T-helper 2 cell treated with Interferon-gamma antibody and Interleukin-4, amounts not matched to agents 5 μg/mL and 100 μg/mL, for 36 hours (primary cell): ENCODE measurements around the gene ERVH48-1.
"Not testable (repeated sequence)": the region's sequence is repeated elsewhere in the genome, so short reads cannot be mapped to it uniquely, and the experiment has no call there.

Experiments used
- DNase-seq: peaks from one replicate; pipeline ENCODE4 v3.0.0; 2021; ENCODE audit warnings: low spot score
- H3K27ac Mint-ChIP-seq: one replicate; pipeline ENCODE4 v1.8.0; 2021; ENCODE audit warnings: mild to moderate bottlenecking, mixed read lengths
- H3K27me3 Mint-ChIP-seq: one replicate; pipeline ENCODE4 v1.8.0; 2021; ENCODE audit warnings: low read depth, mixed read lengths
- H3K36me3 Mint-ChIP-seq: one replicate; pipeline ENCODE4 v1.8.0; 2021; ENCODE audit warnings: low read depth, mixed read lengths
- H3K4me1 Mint-ChIP-seq: one replicate; pipeline ENCODE4 v1.8.0; 2021; ENCODE audit warnings: low read depth, mixed read lengths
- H3K4me3 Mint-ChIP-seq: one replicate; pipeline ENCODE4 v1.8.0; 2022; ENCODE audit warnings: mild to moderate bottlenecking, moderate library complexity, mixed read lengths
- H3K9me3 Mint-ChIP-seq: one replicate; pipeline ENCODE4 v1.8.0; 2021; ENCODE audit warnings: mixed read lengths

ERVH48-1 gene

GRCh38 chr21:42905195-42905594, 20.2 kb downstream of the ERVH48-1 start:
- no peaks in the 10 kb centered on the region for H3K9me3 Mint-ChIP-seq
- H3K4me1 Mint-ChIP-seq = no peaks in the 10 kb centered on the region
- no peak overlapping the region for H3K4me3 Mint-ChIP-seq
- H3K27ac Mint-ChIP-seq = no peak overlapping the region
- no peaks in the 10 kb centered on the region for H3K27me3 Mint-ChIP-seq
- peaks cover 35% of the 10 kb centered on the region for H3K36me3 Mint-ChIP-seq
- no peak for DNase-seq

- no peaks in the 10 kb centered on the region for H3K9me3 Mint-ChIP-seq
- no peaks in the 10 kb centered on the region for H3K27me3 Mint-ChIP-seq
- H3K4me3 Mint-ChIP-seq = no peak overlapping the region
- no peak overlapping the region for H3K27ac Mint-ChIP-seq
- H3K4me1 Mint-ChIP-seq = no peaks in the 10 kb centered on the region
- no peak for DNase-seq
- H3K36me3 Mint-ChIP-seq = peaks cover 31% of the 10 kb centered on the region
These were observed 21.6 kb downstream of the ERVH48-1 start for GRCh38 chr21:42903817-42904216.

GRCh38 chr21:42900446-42900845, 25.0 kb downstream of the ERVH48-1 start:
- Mint-ChIP-seq H3K27ac (no peak overlapping the region), H3K36me3 (peaks cover 36% of the 10 kb centered on the region), H3K27me3 (no peaks in the 10 kb centered on the region), H3K9me3 (no peaks in the 10 kb centered on the region), H3K4me1 (no peaks in the 10 kb centered on the region), H3K4me3 (no peak overlapping the region)
- DNase-seq = no peak

DNA sequence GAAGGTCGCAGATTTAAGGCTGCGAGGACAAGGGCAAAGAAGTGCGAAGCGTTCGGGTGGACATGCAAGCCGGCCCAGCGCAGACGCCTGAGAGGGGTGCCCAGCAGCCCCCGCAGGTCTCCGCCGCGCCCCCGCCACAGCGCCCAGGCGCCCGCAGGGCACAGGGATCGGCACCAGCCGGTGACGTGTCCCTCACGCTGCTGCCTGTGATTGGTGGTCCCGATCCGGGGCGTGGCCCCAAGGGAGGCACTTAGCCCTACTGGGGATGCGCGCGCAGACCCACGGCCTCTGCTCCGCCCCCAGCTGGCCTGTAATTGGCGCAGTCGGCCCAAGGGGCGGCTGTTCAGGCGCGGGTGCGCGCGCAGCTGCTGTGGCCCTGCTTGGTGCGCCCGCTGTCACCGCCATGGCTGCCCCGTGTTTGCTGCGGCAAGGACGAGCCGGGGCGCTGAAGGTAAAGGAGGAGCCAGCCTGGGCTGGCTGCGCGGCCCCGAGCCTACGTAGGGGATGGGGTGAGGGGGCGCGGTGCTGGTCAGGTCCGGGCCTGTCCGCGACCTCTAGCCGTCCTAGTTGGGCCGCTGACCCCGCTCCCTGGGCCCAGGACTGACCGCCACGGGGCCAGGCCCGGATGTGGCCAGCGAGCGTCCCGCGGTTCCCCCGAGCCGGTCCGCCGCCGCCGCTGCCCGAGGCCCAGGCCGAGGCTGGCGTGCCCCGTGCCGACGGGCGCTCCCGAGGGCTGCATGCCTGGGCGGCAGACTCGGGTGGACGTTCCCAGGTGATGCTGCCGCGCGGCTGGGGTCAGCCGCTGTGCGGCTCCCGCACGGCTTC, 32.3 kb downstream of the ERVH48-1 start, which contains the start of gene NDUFV3:
Gene NDUFV3, plus strand, starts transcription at position 379 of the 825 bp plus-strand sequence. Its CDS starts 25 bp downstream, at position 404.
- H3K27me3 Mint-ChIP-seq = no peaks in the 10 kb centered on the region
- peaks cover 12% of the 10 kb centered on the region for H3K36me3 Mint-ChIP-seq
- peak; percentile 99 for DNase-seq
- H3K4me1 Mint-ChIP-seq = peaks cover 9% of the 10 kb centered on the region
- H3K4me3 Mint-ChIP-seq = peak within 1 kb of the TSS; percentile 90
- H3K9me3 Mint-ChIP-seq = no peaks in the 10 kb centered on the region
- H3K27ac Mint-ChIP-seq = peak within 1 kb of the TSS; percentile 93

GRCh38 chr21:42892582-42892930, 32.9 kb downstream of the ERVH48-1 start:
- Mint-ChIP-seq H3K27me3 (no peaks in the 10 kb centered on the region), H3K27ac (peak overlapping the region; percentile 93), H3K4me3 (peak overlapping the region; percentile 90), H3K9me3 (no peaks in the 10 kb centered on the region), H3K36me3 (peaks cover 9% of the 10 kb centered on the region), H3K4me1 (peaks cover 9% of the 10 kb centered on the region)
- DNase-seq = no peak

GRCh38 chr21:42887326-42887725, 38.1 kb downstream of the ERVH48-1 start:
- no peaks in the 10 kb centered on the region for H3K36me3 Mint-ChIP-seq
- peaks cover 2% of the 10 kb centered on the region for H3K4me1 Mint-ChIP-seq

DNA sequence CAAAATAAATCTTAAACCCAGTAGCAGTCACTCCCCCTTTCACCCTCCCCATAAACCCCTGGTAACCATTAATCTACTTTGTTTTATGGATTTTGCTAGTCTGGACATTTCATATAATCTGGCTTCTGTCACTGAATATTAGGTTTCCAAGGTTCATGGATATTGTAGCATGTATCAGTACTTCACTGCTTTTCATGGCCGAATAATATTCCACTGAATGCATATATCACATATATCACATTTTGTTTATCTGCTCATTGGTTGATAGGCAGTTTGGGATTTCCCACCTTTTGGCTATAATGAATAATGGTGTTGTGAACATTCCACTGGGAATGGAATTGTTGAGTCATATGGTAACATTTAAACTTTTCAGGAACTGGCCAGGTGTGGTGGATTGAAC, 41.5 kb downstream of the ERVH48-1 start:
- Mint-ChIP-seq H3K9me3 (no peaks in the 10 kb centered on the region), H3K27me3 (peaks cover 3% of the 10 kb centered on the region), H3K27ac (no peak overlapping the region), H3K36me3 (peaks cover 2% of the 10 kb centered on the region), H3K4me3 (no peak overlapping the region), H3K4me1 (peaks cover 17% of the 10 kb centered on the region)
- no peak for DNase-seq

More at GRCh38 chr21:42887326-42887725, 38.1 kb downstream of the ERVH48-1 start:
- no peak overlapping the region for H3K4me3 Mint-ChIP-seq
- no peak for DNase-seq
- no peaks in the 10 kb centered on the region for H3K9me3 Mint-ChIP-seq
- H3K27me3 Mint-ChIP-seq = no peaks in the 10 kb centered on the region
- H3K27ac Mint-ChIP-seq = no peak overlapping the region

GRCh38 chr21:42880352-42880751, 45.1 kb downstream of the ERVH48-1 start:
- peaks cover 18% of the 10 kb centered on the region for H3K36me3 Mint-ChIP-seq

DNA sequence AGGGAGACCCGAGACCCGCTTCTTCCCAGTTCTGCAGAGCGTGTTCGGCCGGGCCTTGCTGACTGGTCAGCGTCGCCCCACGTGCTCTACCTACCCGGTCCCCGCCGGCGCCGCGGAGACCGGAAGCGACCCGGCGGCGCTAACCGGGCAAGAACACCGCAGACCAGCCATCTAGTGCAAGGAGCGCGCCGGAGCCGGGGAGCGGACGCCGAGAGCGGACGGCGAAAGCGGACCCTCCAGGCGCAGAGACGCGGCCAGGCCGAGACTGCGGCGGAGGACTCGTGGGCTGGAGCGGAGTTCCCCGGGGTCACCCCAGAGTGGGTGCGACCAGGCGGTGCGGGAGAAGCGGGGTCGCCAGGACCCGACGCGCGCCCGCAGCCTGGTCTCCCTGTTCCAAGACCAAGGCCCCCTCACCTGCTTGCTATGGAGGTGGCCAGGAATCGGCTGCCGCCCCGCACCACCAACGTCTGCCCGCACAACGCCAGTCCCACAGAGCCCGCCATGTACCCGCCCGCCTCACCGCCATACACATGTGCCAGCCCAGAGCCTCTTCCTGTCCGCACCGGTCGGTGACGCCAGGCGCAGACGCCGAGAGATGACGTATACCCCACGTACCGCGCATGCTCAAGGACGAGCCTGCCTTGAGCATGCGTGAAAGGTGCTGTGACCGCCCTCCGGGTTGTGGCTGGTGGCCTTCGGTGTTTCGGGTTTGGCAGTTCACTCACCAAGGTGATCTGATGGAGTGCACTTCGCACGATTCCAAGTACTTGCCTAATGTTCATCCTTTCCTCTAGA, 46.2 kb downstream of the ERVH48-1 start, which contains the start of gene WDR4:
Gene WDR4, minus strand, starts transcription at position 547 of the 795 bp plus-strand sequence. Its CDS starts 44 bp downstream, at position 503.
- Mint-ChIP-seq H3K4me3 (peak within 1 kb of the TSS; percentile 96), H3K36me3 (peaks cover 27% of the 10 kb centered on the region), H3K27ac (peak within 1 kb of the TSS; percentile 97), H3K9me3 (no peaks in the 10 kb centered on the region), H3K4me1 (peaks cover 20% of the 10 kb centered on the region), H3K27me3 (peaks cover 3% of the 10 kb centered on the region)
- DNase-seq = peak; percentile 99

More at GRCh38 chr21:42880352-42880751, 45.1 kb downstream of the ERVH48-1 start:
- Mint-ChIP-seq H3K27ac (peak overlapping the region; percentile 97), H3K27me3 (peaks cover 3% of the 10 kb centered on the region), H3K9me3 (no peaks in the 10 kb centered on the region), H3K4me3 (peak overlapping the region; percentile 96), H3K4me1 (peaks cover 20% of the 10 kb centered on the region)
- DNase-seq = no peak

GRCh38 chr21:42878678-42878992, 46.8 kb downstream of the ERVH48-1 start:
- peaks cover 20% of the 10 kb centered on the region for H3K4me1 Mint-ChIP-seq
- peaks cover 3% of the 10 kb centered on the region for H3K27me3 Mint-ChIP-seq
- H3K36me3 Mint-ChIP-seq = peaks cover 30% of the 10 kb centered on the region
- no peak for DNase-seq
- peak overlapping the region; percentile 96 for H3K4me3 Mint-ChIP-seq
- peak overlapping the region; percentile 94 for H3K27ac Mint-ChIP-seq
- H3K9me3 Mint-ChIP-seq = no peaks in the 10 kb centered on the region

DNA sequence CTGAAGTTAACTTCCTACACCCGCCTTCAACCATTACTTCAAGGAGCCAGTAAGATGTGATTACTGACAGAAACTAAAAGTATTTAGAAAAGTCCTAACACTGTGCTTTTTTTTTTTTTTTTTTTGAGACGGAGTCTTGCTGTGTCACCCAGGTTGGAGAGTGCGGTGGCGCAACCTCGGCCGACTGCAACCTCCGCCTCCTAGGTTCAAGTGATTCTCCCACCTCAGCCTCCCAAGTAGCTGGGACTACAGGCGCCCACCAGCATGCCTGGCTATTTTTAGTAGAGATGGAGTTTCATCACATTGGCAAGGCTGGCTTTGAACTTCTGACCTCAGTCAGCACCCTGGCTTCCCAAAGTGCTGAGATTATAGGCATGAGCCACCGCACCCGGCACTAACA, 49.6 kb downstream of the ERVH48-1 start:
- not testable (repeated sequence) for H3K27me3 Mint-ChIP-seq, H3K27ac Mint-ChIP-seq, H3K9me3 Mint-ChIP-seq, DNase-seq, H3K4me3 Mint-ChIP-seq
- peaks cover 42% of the 10 kb centered on the region for H3K36me3 Mint-ChIP-seq
- peaks cover 14% of the 10 kb centered on the region for H3K4me1 Mint-ChIP-seq

DNA sequence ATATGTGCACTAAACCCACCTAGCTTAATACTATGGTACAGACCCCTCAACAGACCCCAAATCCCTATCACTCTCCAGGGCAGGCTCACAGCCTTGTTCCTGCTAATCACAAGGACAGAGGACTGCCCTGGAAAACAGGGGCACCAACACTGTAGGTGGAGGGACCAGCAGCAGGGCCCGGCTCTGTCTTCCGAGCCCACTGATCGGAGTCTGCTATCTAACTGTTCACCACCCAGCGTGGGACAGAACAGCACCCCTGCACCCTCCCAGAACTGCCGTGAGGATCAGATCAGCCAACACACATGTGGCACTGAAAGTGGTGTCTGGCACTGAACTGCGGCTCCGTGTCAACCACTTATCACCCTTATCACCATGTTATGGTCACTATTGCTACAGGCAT, 52.3 kb downstream of the ERVH48-1 start:
- H3K36me3 Mint-ChIP-seq = peaks cover 52% of the 10 kb centered on the region
- peaks cover 1% of the 10 kb centered on the region for H3K4me1 Mint-ChIP-seq
- no peak for DNase-seq
- no peaks in the 10 kb centered on the region for H3K27me3 Mint-ChIP-seq
- H3K4me3 Mint-ChIP-seq = no peak overlapping the region
- no peaks in the 10 kb centered on the region for H3K9me3 Mint-ChIP-seq
- peak overlapping the region; percentile 9 for H3K27ac Mint-ChIP-seq

- Mint-ChIP-seq H3K27ac (no peak overlapping the region), H3K4me3 (no peak overlapping the region), H3K9me3 (no peaks in the 10 kb centered on the region)
These were observed 57.2 kb downstream of the ERVH48-1 start for GRCh38 chr21:42868196-42868595.

More at GRCh38 chr21:42868196-42868595, 57.2 kb downstream of the ERVH48-1 start:
- no peaks in the 10 kb centered on the region for H3K27me3 Mint-ChIP-seq
- H3K4me1 Mint-ChIP-seq = peaks cover 9% of the 10 kb centered on the region
- no peak for DNase-seq
- H3K36me3 Mint-ChIP-seq = peaks cover 50% of the 10 kb centered on the region
